Erythroblast (primary cell): ENCODE results near the gene KCTD14.

Experiments used
- GATA1 ChIP-seq: IDR thresholded peaks from 2 replicates; pipeline ENCODE4 v1.6.1; 2011; ENCODE audit warnings: low read depth, mild to moderate bottlenecking, control low read depth, low read length, moderate library complexity
- POLR2A ChIP-seq: IDR thresholded peaks from 2 replicates; pipeline ENCODE4 v1.6.1; 2011; ENCODE audit warnings: mild to moderate bottlenecking, low read length

DNA sequence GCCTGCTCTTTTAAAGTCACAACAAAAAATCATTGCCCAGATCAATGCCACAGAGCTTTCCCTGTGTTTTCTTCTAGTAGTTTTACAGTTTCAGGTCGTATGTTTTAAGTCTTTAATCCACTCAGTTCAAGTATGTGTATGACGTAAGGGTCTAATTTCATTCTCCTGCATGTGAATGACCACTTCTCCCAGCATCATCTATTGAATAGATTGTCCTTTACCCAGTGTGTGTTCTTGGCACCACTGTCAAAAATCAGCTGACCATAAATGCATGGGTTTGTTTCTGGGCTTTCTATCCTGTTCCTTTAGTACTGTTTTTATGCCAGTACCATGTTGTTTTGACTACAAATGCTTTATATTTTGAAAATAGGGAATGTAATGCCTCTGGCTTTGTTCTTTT is 56.7 kb downstream of the KCTD14 start:
- TF ChIP-seq POLR2A, result no peak
- TF ChIP-seq GATA1, result no peak
